Measurements from ENCODE around the gene CFAP157. TPM values are rescaled to one million over a fixed set of nuclear protein-coding genes. Genes with fewer than 3 reads are reported as not detected.

The CFAP157 gene
- total RNA-seq, 1 experiment from 2014 or later = 0.87 TPM

DNA sequence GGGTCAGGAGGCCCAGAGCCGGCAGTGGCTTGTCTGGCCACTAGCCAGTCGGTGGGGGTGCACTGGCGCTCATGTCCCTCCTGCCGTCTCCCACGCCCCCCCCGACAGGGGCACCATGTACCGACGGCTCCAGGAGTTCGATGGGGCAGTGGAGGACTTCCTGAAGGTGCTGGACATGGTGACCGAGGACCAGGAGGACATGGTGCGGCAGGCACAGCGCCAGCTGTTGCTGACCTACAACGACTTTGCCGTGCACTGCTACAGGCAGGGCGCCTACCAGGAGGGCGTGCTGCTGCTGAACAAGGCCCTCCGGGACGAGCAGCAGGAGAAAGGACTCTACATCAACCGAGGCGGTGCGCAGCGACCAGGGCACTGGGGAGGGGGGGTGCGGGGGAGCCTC, 17.2 kb downstream of the CFAP157 start:
- TF ChIP-seq, protein P1, sequence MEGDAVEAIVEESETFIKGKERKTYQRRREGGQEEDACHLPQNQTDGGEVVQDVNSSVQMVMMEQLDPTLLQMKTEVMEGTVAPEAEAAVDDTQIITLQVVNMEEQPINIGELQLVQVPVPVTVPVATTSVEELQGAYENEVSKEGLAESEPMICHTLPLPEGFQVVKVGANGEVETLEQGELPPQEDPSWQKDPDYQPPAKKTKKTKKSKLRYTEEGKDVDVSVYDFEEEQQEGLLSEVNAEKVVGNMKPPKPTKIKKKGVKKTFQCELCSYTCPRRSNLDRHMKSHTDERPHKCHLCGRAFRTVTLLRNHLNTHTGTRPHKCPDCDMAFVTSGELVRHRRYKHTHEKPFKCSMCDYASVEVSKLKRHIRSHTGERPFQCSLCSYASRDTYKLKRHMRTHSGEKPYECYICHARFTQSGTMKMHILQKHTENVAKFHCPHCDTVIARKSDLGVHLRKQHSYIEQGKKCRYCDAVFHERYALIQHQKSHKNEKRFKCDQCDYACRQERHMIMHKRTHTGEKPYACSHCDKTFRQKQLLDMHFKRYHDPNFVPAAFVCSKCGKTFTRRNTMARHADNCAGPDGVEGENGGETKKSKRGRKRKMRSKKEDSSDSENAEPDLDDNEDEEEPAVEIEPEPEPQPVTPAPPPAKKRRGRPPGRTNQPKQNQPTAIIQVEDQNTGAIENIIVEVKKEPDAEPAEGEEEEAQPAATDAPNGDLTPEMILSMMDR (IDR thresholded peaks at IDR 0.05; ENCODE audit: unreplicated experiment) = no peak
- Mint-ChIP-seq H3K27ac (ENCODE audit: unreplicated experiment) (no peak overlapping the region), H3K9me3 (ENCODE audit: low read depth, unreplicated experiment) (no peaks in the 10 kb centered on the region), H3K4me1 (ENCODE audit: low read depth, unreplicated experiment) (peaks cover 10% of the 10 kb centered on the region), H3K27me3 (ENCODE audit: unreplicated experiment) (peaks cover 10% of the 10 kb centered on the region), H3K36me3 (ENCODE audit: insufficient read depth, unreplicated experiment) (peaks cover 5% of the 10 kb centered on the region), H3K4me3 (ENCODE audit: low read depth, unreplicated experiment) (no peak overlapping the region)
- CTCF ChIA-PET = no interaction called here
- DNase-seq = no peak
- intact Hi-C loops (cut with micrococcal nuclease; ENCODE audit: unreplicated experiment) = no loop called here
- no TSS peak for BruUV-seq (replicated peaks)

DNA sequence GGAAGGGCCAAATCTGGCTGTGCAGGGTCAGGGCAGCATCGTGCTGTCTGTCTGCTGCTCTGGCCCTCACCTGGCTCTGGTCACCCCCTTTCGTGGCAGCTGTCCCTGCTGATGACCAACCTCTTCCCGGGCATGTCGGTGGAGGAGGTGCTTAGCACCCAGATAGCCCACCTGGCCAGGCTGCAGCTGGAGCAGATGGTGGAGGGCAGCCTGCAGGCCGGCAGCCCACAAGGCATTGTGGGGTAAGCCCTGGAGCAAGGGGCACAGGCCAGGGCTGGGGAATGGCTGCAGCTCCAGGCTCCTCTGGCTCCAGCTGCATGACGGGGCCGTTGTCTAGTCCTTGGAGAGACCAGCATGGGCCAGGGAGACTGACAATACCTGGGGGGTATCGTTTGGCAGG, 20.1 kb downstream of the CFAP157 start:
- H3K27me3 Mint-ChIP-seq (ENCODE audit: unreplicated experiment) = no peaks in the 10 kb centered on the region
- H3K4me3 Mint-ChIP-seq (ENCODE audit: low read depth, unreplicated experiment) = no peak overlapping the region
- no peaks in the 10 kb centered on the region for H3K9me3 Mint-ChIP-seq (ENCODE audit: low read depth, unreplicated experiment)
- no TSS peak for BruUV-seq (replicated peaks)
- intact Hi-C loops (cut with micrococcal nuclease; ENCODE audit: unreplicated experiment) = no loop called here
- no peak overlapping the region for H3K27ac Mint-ChIP-seq (ENCODE audit: unreplicated experiment)
- no peak for DNase-seq
- CTCF ChIA-PET = no interaction called here
- no peaks in the 10 kb centered on the region for H3K4me1 Mint-ChIP-seq (ENCODE audit: low read depth, unreplicated experiment)
- TF ChIP-seq, protein P1 (IDR thresholded peaks at IDR 0.05; ENCODE audit: unreplicated experiment) = no peak
- H3K36me3 Mint-ChIP-seq (ENCODE audit: insufficient read depth, unreplicated experiment) = no peaks in the 10 kb centered on the region

DNA sequence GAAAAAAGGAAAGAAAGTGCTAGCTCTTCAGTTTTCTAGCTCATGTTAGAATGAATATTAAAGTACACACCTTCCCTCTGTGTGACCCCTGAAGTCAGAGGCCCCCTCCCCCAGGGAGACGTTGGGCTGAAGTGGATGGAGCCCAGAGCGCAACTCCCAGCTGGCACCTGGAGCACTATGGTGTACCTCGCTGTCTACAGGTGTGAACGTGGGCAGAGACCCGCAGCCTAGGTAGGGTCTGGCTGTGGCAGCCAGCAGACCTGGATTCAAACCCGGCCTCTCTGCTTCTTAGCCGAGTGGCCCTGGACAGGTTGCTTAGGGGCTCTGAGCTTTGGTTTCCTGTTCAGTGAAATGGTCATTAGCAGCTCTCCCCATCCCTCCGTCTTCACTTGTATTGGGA, 22.0 kb downstream of the CFAP157 start:
- Mint-ChIP-seq H3K27ac (ENCODE audit: unreplicated experiment) (no peak overlapping the region), H3K4me3 (ENCODE audit: low read depth, unreplicated experiment) (no peak overlapping the region), H3K9me3 (ENCODE audit: low read depth, unreplicated experiment) (no peaks in the 10 kb centered on the region), H3K27me3 (ENCODE audit: unreplicated experiment) (no peaks in the 10 kb centered on the region), H3K4me1 (ENCODE audit: low read depth, unreplicated experiment) (no peaks in the 10 kb centered on the region), H3K36me3 (ENCODE audit: insufficient read depth, unreplicated experiment) (no peaks in the 10 kb centered on the region)
- intact Hi-C loops (cut with micrococcal nuclease; ENCODE audit: unreplicated experiment) = no loop called here
- BruUV-seq (replicated peaks) = no TSS peak
- no peak for DNase-seq
- CTCF ChIA-PET = interaction anchor here (1.7 kb wide), 1 partner anchor 13 kb away, joined by 5 read pairs; the partner anchor contains the start of genes PTRH1 and TTC16
- TF ChIP-seq, protein P1 (IDR thresholded peaks at IDR 0.05; ENCODE audit: unreplicated experiment) = no peak

DNA sequence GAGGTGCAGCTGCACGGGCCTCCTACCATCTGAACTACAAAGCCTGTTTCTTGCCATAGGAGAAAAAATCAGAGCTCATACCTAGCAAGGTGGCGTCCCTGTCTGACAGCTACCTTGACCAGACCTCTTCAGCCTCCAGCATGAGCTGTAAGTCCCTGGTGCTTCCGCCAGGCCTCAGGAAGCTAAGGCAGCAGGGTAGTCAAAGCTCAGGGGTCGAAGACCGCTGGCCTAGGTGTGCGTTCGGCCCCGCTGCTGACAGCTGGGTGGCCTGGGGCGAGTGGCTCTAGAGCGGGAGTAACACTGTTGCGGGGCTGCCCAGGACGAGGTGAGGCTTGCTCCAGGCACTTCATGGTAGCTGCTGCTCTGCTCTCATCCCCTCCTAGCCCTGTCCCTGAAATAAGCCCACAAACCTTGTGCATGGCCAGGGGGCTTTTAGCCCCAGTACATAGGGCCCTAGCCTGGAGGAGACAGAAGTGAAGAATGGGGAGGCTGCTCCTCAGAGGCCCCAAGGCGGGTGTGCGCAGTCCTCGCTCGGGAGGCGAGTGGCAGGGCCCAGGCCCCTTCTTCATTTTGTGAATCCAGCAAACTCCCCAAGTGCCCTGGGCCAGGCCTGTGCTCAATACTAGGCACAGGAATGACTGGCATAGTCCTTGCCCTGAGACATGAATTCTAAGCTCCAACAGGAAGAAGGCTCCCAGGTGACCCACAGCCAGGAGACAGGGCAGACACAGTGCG, 22.9 kb downstream of the CFAP157 start:
- no peak overlapping the region for H3K27ac Mint-ChIP-seq (ENCODE audit: unreplicated experiment)
- DNase-seq = no peak

More for the DNA sequence above, 22.9 kb downstream of the CFAP157 start:
- Mint-ChIP-seq H3K36me3 (ENCODE audit: insufficient read depth, unreplicated experiment) (no peaks in the 10 kb centered on the region), H3K4me3 (ENCODE audit: low read depth, unreplicated experiment) (no peak overlapping the region), H3K27me3 (ENCODE audit: unreplicated experiment) (no peaks in the 10 kb centered on the region), H3K9me3 (ENCODE audit: low read depth, unreplicated experiment) (no peaks in the 10 kb centered on the region), H3K4me1 (ENCODE audit: low read depth, unreplicated experiment) (no peaks in the 10 kb centered on the region)
- intact Hi-C loops (cut with micrococcal nuclease; ENCODE audit: unreplicated experiment) = loop anchor here (5.0 kb wide), 1 partner anchor 137 kb away; no protein-coding TSS in a partner anchor
- BruUV-seq (replicated peaks) = no TSS peak
- CTCF ChIA-PET = interaction anchor here (1.7 kb wide), 1 partner anchor 14 kb away, joined by 5 read pairs; the partner anchor contains the start of genes PTRH1 and TTC16
- TF ChIP-seq, protein P1 (IDR thresholded peaks at IDR 0.05; ENCODE audit: unreplicated experiment) = no peak
